GM21576 (cell line): ENCODE data around the gene SARNP.

Experiments
- ATAC-seq: cut with Tn5 transposase; IDR thresholded peaks from one replicate; pipeline ENCODE4 v1.9.1; 2021; ENCODE audit warnings: mild to moderate bottlenecking, moderate library complexity; ENCODE audit not compliant: unreplicated experiment

Gene SARNP

GRCh38 chr12:55711786-55712553 lies 105.6 kb downstream of the SARNP start:
- no peak for ATAC-seq

DNA sequence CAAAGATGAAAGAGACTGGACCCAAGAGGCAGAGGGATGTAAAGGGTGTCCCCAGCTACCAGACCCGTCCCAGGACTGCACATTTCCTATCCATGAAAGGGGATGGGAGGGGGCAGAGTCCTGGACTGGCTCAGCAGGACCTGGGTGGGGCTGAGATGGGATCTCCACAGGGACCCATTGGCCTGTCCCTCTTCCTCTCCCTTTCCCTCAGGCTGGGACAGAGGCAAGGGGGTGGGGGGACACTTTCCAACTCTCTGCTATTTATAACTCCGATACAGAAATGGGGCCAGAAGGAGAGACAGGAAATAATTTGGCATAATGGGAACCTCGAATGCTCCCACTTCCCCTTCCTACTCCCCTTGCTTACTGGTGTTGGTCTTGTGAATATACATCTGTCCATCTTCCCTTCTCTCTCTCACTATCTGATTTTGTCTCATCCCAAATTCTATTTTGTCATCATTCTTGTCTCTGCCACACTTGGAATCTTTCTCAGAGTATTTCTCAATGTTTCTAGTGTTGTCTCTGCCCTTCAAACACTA lies 108.8 kb downstream of the SARNP start:
- ATAC-seq, result no peak

DNA sequence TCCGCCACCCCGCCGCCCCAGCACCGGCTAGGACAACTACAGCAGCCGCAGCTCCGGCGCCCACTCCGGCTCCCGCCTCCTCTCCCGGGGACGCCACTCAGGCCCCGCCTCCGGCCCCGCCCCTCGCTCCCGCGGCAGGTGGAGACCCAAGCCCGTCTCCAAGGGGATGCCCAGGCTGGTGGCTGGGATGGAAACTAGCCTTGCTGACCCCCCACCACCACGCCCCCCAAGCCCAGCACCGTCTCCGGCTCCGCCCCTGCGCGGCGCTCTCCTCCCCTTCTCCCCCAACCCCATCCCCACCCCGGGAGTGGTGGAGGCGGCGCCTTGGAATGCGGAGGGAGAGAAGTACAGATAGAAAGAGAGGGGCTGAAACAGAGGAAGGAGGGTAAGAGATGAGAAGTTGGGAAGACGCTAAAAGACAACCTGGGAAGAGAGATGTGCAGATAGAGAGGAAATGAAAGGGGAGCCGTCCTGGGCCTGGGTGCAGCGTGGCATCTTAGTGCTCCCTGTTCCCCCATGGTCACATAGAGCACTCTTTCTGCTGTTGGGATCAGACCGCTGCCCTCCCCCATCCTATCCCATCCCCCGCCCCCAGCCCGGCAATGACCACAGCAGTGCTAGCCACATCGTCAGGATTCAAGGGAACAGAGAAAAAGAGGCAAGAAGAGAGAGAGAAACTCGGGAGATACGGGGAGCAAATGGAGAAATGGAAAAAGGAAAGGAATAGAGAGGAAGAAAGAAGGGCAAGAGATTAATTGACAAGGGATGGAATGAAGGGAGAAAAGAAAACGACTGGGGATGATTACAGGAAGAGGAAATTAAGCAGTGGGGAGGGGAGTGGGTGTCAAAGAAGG lies 109.5 kb downstream of the SARNP start, which contains the start of gene ITGA7:
Gene ITGA7, minus strand, starts transcription at position 64 of the 854 bp plus-strand sequence. CDS start 222 bp downstream, outside the sequence.
- peak; percentile 61 for ATAC-seq
